Peyer's patch (tissue), 4 donors: ENCODE data around the gene OAS3. TPM values are rescaled to one million over a fixed set of nuclear protein-coding genes. Genes with fewer than 3 reads are reported as not detected.

ENCODE experiments used
- DNase-seq, 3 donors: peaks; one replicate each; pipeline ENCODE4 v3.0.0-alpha.2; 2017 to 2019
- H3K27ac ChIP-seq, 4 donors: fragments of 200-600 bp; sonication (generic); one replicate each; pipeline ENCODE4 v1.5.1; 2016 to 2019
- H3K27me3 ChIP-seq, 2 donors: fragments of 200-600 bp; sonication (generic); one replicate each; pipeline ENCODE4 v1.5.1; 2019
- H3K36me3 ChIP-seq, 3 donors: fragments of 200-600 bp; sonication (generic); one replicate each; pipeline ENCODE4 v1.5.1; 2016 to 2019
- H3K4me1 ChIP-seq, 4 donors: fragments of 200-600 bp; sonication (generic); one replicate each; pipeline ENCODE4 v1.5.1; 2016 to 2019
- H3K4me3 ChIP-seq, 4 donors: fragments of 200-600 bp; sonication (generic); 1 replicate in 3 of 4; 2 replicates in 1 of 4; pipeline ENCODE4 v1.5.1; 2016 to 2019; ENCODE audit warnings: mild to moderate bottlenecking in 1 of 4
- H3K9me3 ChIP-seq, 4 donors: fragments of 200-600 bp; sonication (generic); one replicate each; pipeline ENCODE4 v1.5.1; 2016 to 2019; ENCODE audit warnings: mild to moderate bottlenecking in 1 of 4
- POLR2A ChIP-seq, 2 donors: fragments of 450-650 bp; IDR thresholded peaks; one replicate each; pipeline ENCODE4 v1.5.1; 2017; ENCODE audit warnings: antibody characterized with exemption in 2 of 2, mild to moderate bottlenecking in 2 of 2, moderate library complexity in 2 of 2
- total RNA-seq, 4 donors: library from RNA; depleted of rRNA; stranded (reverse); fragments of >200 nt; gene quantifications; one replicate each; pipeline ENCODE4 v1.1.0, GENCODE V29; 2016
- TF ChIP-seq, protein P1 (sequence below), 6 experiments: fragments of 450-650 bp in 4 of 6; fragments of 200-600 bp in 2 of 6; sonication (generic) in 1 of 6; IDR thresholded peaks; one replicate each; pipeline ENCODE4 v1.5.1; 2017 to 2019; ENCODE audit warnings: antibody characterized with exemption in 6 of 6, mild to moderate bottlenecking in 3 of 6, moderate library complexity in 1 of 6

The OAS3 gene
- total RNA-seq, 4 donors from 2014 or later = 7.1 to 53.6 (median 16.7) TPM

DNA sequence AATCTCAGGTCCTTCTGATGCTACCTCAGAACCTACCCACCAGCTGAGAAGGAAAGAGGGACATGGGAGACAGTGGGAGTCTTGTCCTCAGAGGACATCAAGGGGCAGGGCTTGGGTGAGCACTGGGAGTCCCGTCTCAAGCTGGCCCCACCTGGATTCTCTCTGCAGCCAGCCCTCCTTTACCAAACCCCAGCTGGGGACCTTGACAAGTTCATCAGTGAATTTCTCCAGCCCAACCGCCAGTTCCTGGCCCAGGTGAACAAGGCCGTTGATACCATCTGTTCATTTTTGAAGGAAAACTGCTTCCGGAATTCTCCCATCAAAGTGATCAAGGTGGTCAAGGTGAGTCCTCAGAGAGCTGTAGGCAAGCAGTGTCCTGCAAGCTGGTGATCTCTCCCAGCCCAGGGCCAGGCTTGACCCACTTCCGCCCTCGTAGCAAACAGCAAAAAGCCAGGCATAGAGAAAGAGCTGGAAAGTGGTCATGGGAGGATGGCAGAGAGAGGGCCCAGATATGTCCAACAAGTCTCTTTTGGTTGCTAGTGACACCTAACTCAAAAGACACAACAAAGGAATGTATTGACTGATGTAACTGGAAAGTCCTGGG, 25.9 kb downstream of the OAS3 start:
- no peak overlapping the region for H3K4me3 ChIP-seq
- no peaks in the 10 kb centered on the region for H3K4me1 ChIP-seq
- no peaks in the 10 kb centered on the region for H3K27me3 ChIP-seq
- no peaks in the 10 kb centered on the region for H3K9me3 ChIP-seq
- H3K27ac ChIP-seq = no peak overlapping the region
- peaks cover 0 to 63% (median 0%) of the 10 kb centered on the region in 3 donors for H3K36me3 ChIP-seq
- TF ChIP-seq, protein P1, sequence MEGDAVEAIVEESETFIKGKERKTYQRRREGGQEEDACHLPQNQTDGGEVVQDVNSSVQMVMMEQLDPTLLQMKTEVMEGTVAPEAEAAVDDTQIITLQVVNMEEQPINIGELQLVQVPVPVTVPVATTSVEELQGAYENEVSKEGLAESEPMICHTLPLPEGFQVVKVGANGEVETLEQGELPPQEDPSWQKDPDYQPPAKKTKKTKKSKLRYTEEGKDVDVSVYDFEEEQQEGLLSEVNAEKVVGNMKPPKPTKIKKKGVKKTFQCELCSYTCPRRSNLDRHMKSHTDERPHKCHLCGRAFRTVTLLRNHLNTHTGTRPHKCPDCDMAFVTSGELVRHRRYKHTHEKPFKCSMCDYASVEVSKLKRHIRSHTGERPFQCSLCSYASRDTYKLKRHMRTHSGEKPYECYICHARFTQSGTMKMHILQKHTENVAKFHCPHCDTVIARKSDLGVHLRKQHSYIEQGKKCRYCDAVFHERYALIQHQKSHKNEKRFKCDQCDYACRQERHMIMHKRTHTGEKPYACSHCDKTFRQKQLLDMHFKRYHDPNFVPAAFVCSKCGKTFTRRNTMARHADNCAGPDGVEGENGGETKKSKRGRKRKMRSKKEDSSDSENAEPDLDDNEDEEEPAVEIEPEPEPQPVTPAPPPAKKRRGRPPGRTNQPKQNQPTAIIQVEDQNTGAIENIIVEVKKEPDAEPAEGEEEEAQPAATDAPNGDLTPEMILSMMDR (IDR thresholded peaks at IDR 0.05) = no peak
- no peak for TF ChIP-seq POLR2A (IDR thresholded peaks at IDR 0.05)
- no peak for DNase-seq

DNA sequence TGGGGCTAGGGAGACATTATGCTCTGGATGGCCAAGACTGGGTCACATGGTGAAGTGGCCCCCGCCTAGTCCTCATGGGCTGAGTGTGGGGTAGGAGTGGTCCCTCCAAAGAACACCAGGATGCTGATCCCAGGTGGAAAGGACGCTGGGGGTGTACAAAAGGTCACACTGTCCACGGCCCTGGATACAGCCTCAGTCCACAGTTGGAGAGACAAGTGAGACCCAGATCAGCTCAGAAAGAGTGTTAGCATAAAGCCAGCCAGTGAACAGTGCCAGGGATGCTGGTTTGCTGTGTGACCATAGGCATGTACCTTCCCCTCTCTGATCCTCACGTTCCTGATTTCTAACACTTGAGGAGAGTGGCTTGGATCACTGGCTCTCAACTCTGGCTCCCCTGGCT, 26.6 kb downstream of the OAS3 start:
- Histone ChIP-seq H3K36me3 (peaks cover 0 to 60% (median 0%) of the 10 kb centered on the region in 3 donors), H3K9me3 (no peaks in the 10 kb centered on the region), H3K4me1 (no peaks in the 10 kb centered on the region), H3K4me3 (no peak overlapping the region), H3K27ac (no peak overlapping the region), H3K27me3 (no peaks in the 10 kb centered on the region)
- no peak for DNase-seq
- TF ChIP-seq, protein P1 (IDR thresholded peaks at IDR 0.05) = no peak
- TF ChIP-seq POLR2A (IDR thresholded peaks at IDR 0.05) = no peak

DNA sequence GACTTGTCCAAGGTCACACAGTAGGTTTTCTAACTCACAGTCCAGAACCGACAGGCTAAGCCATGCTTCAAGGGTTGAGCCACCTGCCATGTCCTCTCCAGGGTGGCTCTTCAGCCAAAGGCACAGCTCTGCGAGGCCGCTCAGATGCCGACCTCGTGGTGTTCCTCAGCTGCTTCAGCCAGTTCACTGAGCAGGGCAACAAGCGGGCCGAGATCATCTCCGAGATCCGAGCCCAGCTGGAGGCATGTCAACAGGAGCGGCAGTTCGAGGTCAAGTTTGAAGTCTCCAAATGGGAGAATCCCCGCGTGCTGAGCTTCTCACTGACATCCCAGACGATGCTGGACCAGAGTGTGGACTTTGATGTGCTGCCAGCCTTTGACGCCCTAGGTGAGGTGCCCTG, 27.4 kb downstream of the OAS3 start:
- no peak for TF ChIP-seq POLR2A (IDR thresholded peaks at IDR 0.05)
- TF ChIP-seq, protein P1 (IDR thresholded peaks at IDR 0.05) = no peak
- DNase-seq = no peak
- no peak overlapping the region for H3K27ac ChIP-seq
- no peaks in the 10 kb centered on the region for H3K27me3 ChIP-seq
- no peak overlapping the region for H3K4me3 ChIP-seq
- no peaks in the 10 kb centered on the region for H3K4me1 ChIP-seq
- no peaks in the 10 kb centered on the region for H3K9me3 ChIP-seq
- H3K36me3 ChIP-seq = peaks cover 0 to 60% (median 0%) of the 10 kb centered on the region in 3 donors

DNA sequence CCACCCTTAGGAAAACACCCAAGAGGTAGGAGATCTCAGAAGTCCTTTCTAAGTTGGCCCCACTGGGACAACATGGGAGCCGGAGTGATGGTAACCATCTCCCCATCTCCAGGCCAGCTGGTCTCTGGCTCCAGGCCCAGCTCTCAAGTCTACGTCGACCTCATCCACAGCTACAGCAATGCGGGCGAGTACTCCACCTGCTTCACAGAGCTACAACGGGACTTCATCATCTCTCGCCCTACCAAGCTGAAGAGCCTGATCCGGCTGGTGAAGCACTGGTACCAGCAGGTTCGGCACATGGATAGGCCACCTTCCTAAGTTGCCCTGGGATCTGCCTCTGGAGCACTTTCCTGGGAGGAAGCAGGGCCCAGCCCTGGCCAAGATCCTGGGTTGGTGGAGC, 29.0 kb downstream of the OAS3 start:
- H3K36me3 ChIP-seq = peaks cover 0 to 44% (median 0%) of the 10 kb centered on the region in 3 donors
- no peak for TF ChIP-seq POLR2A (IDR thresholded peaks at IDR 0.05)
- TF ChIP-seq, protein P1 (IDR thresholded peaks at IDR 0.05) = no peak

DNA sequence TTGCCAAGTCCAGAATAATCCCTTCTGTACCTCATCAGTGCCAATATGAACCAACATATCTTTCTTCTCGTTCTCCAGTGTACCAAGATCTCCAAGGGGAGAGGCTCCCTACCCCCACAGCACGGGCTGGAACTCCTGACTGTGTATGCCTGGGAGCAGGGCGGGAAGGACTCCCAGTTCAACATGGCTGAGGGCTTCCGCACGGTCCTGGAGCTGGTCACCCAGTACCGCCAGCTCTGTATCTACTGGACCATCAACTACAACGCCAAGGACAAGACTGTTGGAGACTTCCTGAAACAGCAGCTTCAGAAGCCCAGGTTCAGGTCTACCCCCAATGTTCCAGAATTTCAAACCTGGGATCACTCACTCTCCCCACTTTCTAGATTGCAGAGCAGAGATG, 29.6 kb downstream of the OAS3 start:
- no peaks in the 10 kb centered on the region for H3K4me1 ChIP-seq
- no peaks in the 10 kb centered on the region for H3K9me3 ChIP-seq
- TF ChIP-seq POLR2A (IDR thresholded peaks at IDR 0.05) = no peak
- TF ChIP-seq, protein P1 (IDR thresholded peaks at IDR 0.05) = no peak
- no peak for DNase-seq
- H3K27ac ChIP-seq = no peak overlapping the region
- no peaks in the 10 kb centered on the region for H3K27me3 ChIP-seq
- peaks cover 0 to 38% (median 0%) of the 10 kb centered on the region in 3 donors for H3K36me3 ChIP-seq
- no peak overlapping the region for H3K4me3 ChIP-seq

More for the DNA sequence above, 29.0 kb downstream of the OAS3 start:
- Histone ChIP-seq H3K4me1 (no peaks in the 10 kb centered on the region), H3K27me3 (no peaks in the 10 kb centered on the region), H3K27ac (no peak overlapping the region), H3K4me3 (no peak overlapping the region), H3K9me3 (no peaks in the 10 kb centered on the region)
- DNase-seq = no peak
